ENCODE results near the gene BICRA.
"Not testable (repeated sequence)": the region's sequence is repeated elsewhere in the genome, so short reads cannot be mapped to it uniquely, and the experiment has no call there.

The BICRA gene

DNA sequence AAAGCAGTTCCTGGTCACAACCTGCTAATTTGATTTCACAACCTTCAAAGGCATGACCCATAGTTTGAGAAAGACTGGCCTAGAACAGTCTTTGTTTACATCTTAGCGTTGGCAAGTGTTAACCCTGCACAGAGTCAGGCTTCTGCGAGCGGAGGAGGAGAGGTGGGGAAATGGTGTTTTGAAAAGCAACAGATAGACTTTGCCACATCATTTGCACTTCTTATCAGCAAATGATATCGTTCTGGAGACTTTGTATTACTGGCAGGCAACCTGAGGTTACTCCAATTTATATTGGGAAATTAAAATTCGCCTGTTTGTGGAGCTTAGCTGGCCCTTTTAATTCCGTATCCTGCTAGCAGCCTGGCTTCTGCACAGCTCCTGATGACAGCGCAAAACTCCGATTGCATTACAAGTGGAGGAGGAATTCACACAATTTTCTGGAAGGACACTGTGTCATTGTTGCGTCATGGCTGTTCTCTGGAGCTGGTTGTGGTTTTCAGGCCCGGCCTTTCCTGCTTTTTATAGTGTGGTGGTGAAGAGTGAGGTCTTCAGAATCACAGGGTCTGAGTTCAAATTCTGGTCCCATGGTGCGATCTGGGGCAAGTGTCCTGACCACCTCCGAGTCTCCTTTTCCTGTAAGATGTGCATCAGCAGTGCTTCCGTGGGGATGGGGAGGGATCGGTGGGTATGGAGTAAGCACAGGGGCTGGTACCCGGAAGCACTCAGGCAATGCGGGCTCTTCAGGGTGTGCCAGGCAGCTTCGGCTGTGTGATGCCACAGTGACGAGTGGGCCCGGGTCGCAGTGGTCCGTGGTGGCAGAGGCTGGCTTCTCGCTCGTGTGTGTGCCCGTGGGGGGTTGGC lies 55.2 kb downstream of the BICRA start:
- no peak for DNase-seq (ENCODE audit: low read depth)

DNA sequence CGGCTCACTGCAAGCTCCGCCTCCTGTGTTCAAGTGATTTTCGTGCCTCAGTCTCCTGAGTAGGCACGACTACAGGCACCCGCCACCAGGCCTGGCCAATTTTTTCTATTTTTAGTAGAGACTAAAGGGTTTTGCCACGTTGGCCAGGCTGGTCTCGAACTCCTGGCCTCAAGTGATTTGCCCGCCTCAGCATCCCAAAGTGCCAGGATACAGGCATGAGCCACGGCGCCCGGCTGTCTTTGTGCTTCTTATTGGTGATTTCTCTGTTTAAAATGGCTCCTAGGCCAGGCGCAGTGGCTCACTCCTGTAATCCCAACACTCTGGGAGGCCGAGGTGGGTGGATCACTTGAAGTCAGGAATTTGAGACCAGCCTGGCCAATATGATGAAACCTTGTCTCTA lies 59.6 kb downstream of the BICRA start:
- not testable (repeated sequence) for DNase-seq (ENCODE audit: low read depth)

GRCh38 chr19:47670736-47671135 lies 61.8 kb downstream of the BICRA start:
- DNase-seq (ENCODE audit: low read depth): no peak

- DNase-seq (ENCODE audit: low read depth): no peak
Measured at GRCh38 chr19:47671499-47671898, 62.6 kb downstream of the BICRA start.

DNA sequence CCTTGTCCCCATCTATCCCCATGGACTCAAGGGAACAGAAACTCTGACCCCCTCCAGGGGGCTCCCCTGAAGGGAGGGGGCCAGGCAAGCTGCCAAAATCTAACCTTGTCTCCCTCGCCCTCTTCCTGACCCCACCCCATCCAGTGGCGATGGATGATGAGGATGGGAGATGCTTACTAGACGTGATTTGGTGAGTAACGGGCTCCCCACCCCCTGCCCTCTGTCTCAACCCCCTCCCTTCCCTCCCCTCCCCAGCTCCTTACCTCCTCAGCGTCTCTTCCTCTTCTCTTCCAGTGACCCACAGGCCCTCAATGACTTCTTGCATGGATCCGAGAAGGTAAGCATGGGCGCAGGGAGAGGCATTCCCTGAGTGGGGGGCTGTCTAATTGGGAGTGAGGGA lies 64.5 kb downstream of the BICRA start:
- no peak for DNase-seq (ENCODE audit: low read depth)

DNA sequence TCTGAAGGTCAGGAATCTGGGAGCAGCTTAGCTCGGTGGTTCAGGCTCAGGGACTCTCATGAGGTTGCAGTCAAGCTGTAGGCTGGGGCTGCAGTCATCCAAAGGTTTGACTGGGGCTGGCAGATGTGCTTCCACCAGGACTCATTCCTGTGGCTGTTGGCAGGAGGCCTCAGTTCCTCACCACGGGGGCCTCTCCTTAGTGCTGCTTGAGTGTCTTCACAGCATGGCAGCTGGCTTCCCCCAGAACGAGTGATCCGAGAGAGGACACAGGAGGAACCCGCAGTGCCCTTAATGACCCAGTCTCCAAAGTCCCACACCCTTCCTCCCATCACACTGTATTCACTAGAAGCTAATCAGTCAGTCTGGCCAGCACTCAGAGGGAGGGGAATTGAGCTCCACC lies 65.6 kb downstream of the BICRA start:
- DNase-seq (ENCODE audit: low read depth): no peak

GRCh38 chr19:47675271-47675670 lies 66.3 kb downstream of the BICRA start:
- DNase-seq (ENCODE audit: low read depth): no peak

DNA sequence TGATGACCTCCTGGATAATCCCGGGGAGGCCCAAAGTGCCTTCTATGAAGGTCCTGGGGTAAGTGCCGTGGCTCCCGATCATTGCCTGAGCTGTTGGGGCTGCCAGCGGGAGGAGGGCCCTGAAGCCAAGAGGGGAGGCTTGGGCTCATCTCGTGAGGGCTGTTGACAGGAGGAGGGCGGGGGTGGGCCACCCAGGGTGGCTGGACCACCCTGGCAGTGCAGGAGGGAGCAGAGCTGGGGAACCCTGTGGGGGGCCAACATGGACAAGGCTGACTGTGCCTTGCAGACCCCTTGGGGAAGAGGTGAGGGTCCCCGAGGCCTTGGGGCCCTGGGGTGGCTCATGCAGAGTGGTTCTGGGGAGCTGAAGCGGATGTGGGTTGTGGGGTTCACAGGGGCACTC lies 66.9 kb downstream of the BICRA start:
- DNase-seq (ENCODE audit: low read depth): no peak

GRCh38 chr19:47676811-47677210 lies 67.9 kb downstream of the BICRA start:
- no peak for DNase-seq (ENCODE audit: low read depth)

- no peak for DNase-seq (ENCODE audit: low read depth)
Measured at GRCh38 chr19:47679251-47679900, 70.4 kb downstream of the BICRA start.

DNA sequence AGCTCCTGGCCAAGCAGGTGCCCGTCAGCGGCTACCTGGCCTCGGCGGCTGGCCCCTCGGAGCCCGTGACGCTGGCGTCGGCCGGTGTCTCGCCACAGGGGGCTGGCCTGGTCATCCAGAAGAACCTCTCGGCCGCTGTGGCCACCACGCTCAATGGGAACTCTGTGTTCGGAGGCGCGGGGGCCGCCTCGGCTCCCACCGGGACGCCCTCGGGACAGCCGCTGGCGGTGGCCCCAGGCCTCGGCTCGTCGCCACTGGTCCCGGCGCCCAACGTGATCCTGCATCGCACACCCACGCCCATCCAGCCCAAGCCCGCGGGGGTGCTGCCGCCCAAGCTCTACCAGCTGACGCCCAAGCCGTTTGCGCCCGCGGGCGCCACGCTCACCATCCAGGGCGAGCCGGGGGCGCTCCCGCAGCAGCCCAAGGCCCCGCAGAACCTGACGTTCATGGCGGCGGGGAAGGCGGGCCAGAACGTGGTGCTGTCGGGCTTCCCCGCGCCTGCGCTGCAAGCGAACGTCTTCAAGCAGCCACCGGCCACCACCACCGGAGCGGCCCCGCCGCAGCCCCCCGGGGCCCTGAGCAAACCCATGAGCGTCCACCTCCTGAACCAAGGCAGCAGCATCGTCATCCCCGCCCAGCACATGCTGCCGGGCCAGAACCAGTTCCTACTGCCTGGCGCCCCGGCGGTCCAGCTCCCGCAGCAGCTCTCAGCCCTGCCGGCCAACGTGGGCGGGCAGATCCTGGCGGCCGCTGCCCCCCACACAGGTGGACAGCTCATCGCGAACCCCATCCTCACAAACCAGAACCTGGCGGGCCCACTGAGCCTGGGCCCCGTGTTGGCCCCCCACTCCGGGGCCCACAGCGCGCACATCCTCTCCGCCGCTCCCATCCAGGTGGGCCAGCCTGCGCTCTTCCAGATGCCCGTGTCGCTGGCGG lies 71.3 kb downstream of the BICRA start:
- DNase-seq (ENCODE audit: low read depth): no peak

GRCh38 chr19:47680858-47681332 lies 72.0 kb downstream of the BICRA start:
- DNase-seq (ENCODE audit: low read depth): no peak

DNA sequence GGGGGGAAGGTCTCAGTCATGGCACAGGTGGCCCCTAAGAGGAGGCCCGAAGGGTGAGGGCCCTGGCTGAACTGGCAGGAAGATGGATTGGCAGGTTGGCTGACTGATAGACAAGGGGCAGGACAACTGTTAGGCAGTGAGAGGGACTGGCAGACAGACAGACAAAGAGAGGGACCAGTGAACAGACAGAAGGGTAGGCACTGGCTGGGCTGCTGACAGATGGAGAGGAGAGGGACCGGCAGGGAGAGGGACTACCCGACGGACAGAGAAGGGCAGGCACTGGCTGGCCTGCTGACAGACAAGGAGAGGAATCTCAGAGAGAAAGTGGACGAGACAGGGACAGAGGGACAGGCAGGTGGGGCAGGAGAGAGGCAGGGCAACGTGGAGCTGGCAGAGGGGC lies 72.5 kb downstream of the BICRA start:
- no peak for DNase-seq (ENCODE audit: low read depth)

DNA sequence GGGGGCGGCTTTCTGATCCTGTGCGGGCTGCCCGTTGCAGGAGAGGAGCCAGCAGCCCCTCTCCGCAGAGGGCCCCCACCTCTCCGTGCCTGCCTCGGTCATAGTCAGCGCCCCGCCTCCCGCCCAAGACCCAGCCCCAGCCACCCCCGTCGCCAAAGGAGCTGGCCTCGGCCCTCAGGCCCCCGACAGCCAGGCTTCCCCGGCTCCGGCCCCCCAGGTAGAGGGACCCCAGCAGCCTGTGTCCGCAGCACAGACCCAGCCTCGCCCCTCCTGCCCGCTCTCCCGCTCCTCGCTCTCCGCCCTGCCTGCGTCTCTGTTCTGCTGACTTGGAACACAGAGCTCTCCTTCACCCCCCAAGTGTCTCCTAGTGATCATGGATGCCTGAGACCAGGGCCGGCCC lies 73.0 kb downstream of the BICRA start:
- no peak for DNase-seq (ENCODE audit: low read depth)

DNA sequence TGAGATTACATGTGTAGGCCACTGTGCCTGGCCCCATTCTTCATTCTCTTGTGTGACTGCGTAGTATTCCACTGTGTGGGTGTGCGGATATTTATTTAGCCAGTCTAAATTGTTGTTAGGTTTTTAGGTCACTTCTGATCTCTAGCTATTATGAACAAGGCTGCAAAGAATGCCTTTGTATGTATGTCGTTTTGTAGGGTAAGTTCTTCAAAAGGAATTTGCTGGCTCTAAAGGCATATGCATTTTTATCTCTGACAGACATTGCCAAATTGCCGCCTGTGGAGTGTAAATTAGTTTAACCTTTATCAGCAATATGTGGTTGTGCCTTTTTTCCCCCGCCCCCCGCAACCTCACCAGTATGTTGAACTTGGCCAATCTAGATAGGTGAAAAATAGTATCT lies 74.0 kb downstream of the BICRA start:
- DNase-seq (ENCODE audit: low read depth): no peak

DNA sequence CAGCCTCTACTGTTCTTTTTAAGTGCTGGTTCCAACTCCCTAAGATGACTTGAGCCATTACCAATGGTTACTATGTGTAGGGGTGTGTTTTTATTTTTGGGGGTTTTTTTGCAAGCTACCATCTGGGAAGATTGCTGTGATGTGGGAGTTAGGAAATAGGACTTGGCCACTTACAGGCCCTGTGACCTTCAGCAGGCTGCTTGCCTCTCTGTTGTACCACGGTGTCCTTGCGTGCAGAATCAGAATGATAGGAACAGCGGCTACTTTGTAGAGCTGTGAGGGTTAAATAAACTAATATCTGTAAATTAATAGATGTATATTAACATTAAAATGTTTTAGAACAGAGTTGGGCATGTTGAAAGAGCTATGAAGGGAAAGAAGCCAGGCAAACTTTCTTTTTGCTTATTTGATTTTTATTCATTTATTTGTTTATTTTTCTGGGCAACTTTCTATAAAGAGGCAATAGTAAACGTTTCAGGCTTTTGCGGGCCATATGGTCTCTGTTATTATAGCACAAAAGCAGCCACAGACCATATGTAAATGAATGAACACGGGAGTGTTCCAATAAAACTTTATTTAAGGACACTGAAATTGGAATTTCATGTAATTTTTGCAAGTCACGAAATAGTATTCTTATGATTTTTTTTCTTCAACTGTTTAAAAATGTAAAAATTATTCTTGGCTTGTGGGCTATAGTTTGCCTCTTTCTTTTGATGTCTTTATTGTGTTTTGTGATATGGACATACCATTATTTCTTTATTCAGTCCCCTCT lies 77.9 kb downstream of the BICRA start:
- no peak for DNase-seq (ENCODE audit: low read depth)

- DNase-seq (ENCODE audit: low read depth): no peak
Measured at GRCh38 chr19:47687906-47688305, 79.0 kb downstream of the BICRA start.

DNA sequence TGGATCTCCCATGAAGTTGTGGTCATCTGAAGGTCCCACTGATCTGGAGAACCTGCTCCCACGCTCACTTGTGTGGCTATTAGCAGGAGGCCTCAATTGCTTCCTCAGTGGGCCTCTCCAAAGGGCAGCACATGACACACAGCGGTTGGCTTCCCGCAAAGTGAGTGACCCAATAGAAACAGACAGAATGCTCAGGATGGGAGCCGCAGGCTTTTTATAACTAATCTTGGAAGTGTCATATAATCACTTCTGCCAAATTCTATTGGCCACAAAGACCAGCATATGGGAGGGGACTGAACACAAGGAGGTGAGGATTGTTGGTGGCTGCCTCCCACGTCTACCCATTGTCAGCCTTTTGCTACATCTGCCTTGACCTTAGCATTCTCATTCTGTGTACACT lies 82.2 kb downstream of the BICRA start:
- DNase-seq (ENCODE audit: low read depth): no peak

DNA sequence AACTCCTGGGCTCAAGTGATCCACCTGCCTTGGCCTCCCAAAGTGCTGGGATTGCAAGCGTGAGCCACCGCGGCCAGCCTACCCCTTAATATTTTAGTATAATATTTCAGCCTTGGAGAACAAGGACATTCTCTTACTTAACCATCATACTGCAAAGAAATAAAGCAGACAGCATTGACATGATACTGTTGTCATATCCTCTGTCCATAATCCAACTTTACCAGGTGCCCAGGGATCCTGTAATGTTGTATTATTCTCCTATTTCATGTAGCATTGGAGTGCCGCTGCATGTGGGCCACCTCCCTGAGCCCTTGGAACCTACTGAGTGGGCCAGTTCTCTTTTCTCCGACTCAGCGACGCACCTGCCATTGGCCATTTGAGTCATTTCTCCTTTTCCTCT lies 82.8 kb downstream of the BICRA start:
- DNase-seq (ENCODE audit: low read depth): no peak

DNA sequence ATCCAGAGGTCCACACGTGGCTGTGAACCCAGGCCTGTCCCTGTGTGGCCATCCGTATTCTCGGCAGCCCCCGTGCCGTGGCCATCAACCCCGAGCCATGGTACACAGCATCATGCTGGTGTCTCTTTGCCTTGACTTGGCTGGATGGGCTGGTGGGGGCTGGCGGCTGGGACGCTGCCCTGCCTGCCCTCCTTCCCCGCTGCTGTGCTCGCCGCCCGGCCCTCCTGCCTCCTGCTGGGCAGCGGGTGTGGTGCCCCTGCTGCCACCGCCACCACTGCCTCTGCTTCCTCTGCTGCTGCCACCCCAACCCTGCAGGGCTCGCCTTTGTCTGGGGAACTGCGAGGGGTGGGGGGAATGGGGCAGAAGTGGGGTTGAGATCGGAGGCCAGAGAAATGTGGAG lies 84.6 kb downstream of the BICRA start:
- no peak for DNase-seq (ENCODE audit: low read depth)

- no peak for DNase-seq (ENCODE audit: low read depth)
Measured at GRCh38 chr19:47693903-47694302, 85.0 kb downstream of the BICRA start.
